SK-N-SH (cell line): Measurements from ENCODE around the gene TMEM167A. TPM values are rescaled to one million over a fixed set of nuclear protein-coding genes. Genes with fewer than 3 reads are reported as not detected.
A peak's percentile ranks its signal among the peaks of the same experiment; 100 is the strongest.

Experiments used
- CTCF ChIA-PET: fragments of 300-600, 350-600 bp; formaldehyde crosslinking; extraction: SDS; loops from one replicate; lab custom pipeline; 2021; lab: Yijun Ruan, JAX
- POLR2A ChIA-PET: fragments of 350-600 bp; sonication (Branson Sonifier 250); formaldehyde crosslinking; extraction: SDS; loops from one replicate; lab custom pipeline; 2020; ENCODE audit warnings: antibody characterized with exemption, inconsistent platforms; lab: Yijun Ruan, JAX
- DNase-seq: peaks from one replicate; pipeline ENCODE4 v3.0.0; 2012
- H2AFZ ChIP-seq: fragments of 200-600 bp; sonication (generic); 2 replicates; pipeline ENCODE4 v1.8.1; 2016; ENCODE audit warnings: antibody characterized with exemption, mild to moderate bottlenecking, low read depth
- H3F3A ChIP-seq: fragments of 200-600 bp; sonication (generic); replicated peaks from 2 replicates; pipeline ENCODE3; 2016; ENCODE audit warnings: antibody characterized with exemption, mild to moderate bottlenecking; ENCODE audit not compliant: insufficient read depth
- H3K27ac ChIP-seq, 2 experiments: fragments of 200-500 bp in 1 of 2; fragments of 200-600 bp in 1 of 2; sonication (Bioruptor generic) in 1 of 2; sonication (generic), shearing (Covaris generic) in 1 of 2; 2 replicates each; pipeline versions ENCODE4 v1.5.1 to v1.6.1; 2014 to 2016; ENCODE audit warnings: low read depth in 2 of 2, inconsistent platforms in 1 of 2, low read length in 1 of 2, mild to moderate bottlenecking in 1 of 2, mixed read lengths in 1 of 2
- H3K27me3 ChIP-seq: fragments of 200-600 bp; sonication (generic), shearing (Covaris generic); 2 replicates; pipeline ENCODE4 v1.6.1; 2016; ENCODE audit warnings: mixed run types; ENCODE audit not compliant: insufficient read depth
- H3K36me3 ChIP-seq, 2 experiments: fragments of 200-500 bp in 1 of 2; fragments of 200-600 bp in 1 of 2; sonication (Bioruptor generic) in 1 of 2; sonication (generic) in 1 of 2; replicated peaks in 1 of 2; 2 replicates each; pipeline versions ENCODE3 to v1.5.1; 2014 to 2016; ENCODE audit warnings: low read length in 1 of 2, mild to moderate bottlenecking in 1 of 2; ENCODE audit not compliant: insufficient read depth in 2 of 2, control insufficient read depth in 1 of 2
- H3K4me1 ChIP-seq, 2 experiments: fragments of 200-500 bp in 1 of 2; fragments of 200-600 bp in 1 of 2; sonication (Bioruptor generic) in 1 of 2; sonication (generic), shearing (Covaris generic) in 1 of 2; 2 replicates each; pipeline versions ENCODE4 v1.5.1 to v1.6.1; 2014 to 2016; ENCODE audit warnings: low read depth in 1 of 2, low read length in 1 of 2, mixed run types in 1 of 2; ENCODE audit not compliant: insufficient read depth in 2 of 2, control insufficient read depth in 1 of 2
- H3K4me2 ChIP-seq: fragments of 200-600 bp; sonication (generic), shearing (Covaris generic); 2 replicates; pipeline ENCODE4 v1.6.1; 2017; ENCODE audit warnings: mixed run types
- H3K4me3 ChIP-seq, 2 experiments: fragments of 200-500 bp in 1 of 2; fragments of 200-600 bp in 1 of 2; sonication (Bioruptor generic) in 1 of 2; sonication (generic), shearing (Covaris generic) in 1 of 2; 2 replicates each; pipeline versions ENCODE4 v1.5.1 to v1.8.1; 2014 to 2016; ENCODE audit warnings: low read depth in 2 of 2, inconsistent platforms in 1 of 2, low read length in 1 of 2, mild to moderate bottlenecking in 1 of 2, mixed read lengths in 1 of 2, moderate library complexity in 1 of 2
- H3K79me2 ChIP-seq: fragments of 200-600 bp; sonication (generic); 2 replicates; pipeline ENCODE4 v1.8.1; 2017; ENCODE audit warnings: mild to moderate bottlenecking; ENCODE audit not compliant: insufficient read depth
- H3K9ac ChIP-seq: fragments of 200-600 bp; sonication (generic); 2 replicates; pipeline ENCODE4 v1.6.1; 2017; ENCODE audit warnings: mixed run types
- H3K9me2 ChIP-seq: fragments of 200-600 bp; sonication (generic); 2 replicates; pipeline ENCODE4 v1.6.1; 2017; ENCODE audit warnings: mixed run types
- H3K9me3 ChIP-seq: fragments of 200-600 bp; sonication (generic); 2 replicates; pipeline ENCODE4 v1.6.1; 2017; ENCODE audit warnings: mixed run types, mild to moderate bottlenecking, moderate library complexity
- H4K20me1 ChIP-seq: fragments of 200-600 bp; sonication (generic); 2 replicates; pipeline ENCODE4 v1.6.1; 2017; ENCODE audit warnings: mild to moderate bottlenecking, mixed run types; ENCODE audit not compliant: insufficient read depth
- CHD2 ChIP-seq: fragments of 150-350 bp; IDR thresholded peaks from 2 replicates; pipeline ENCODE4 v1.6.1; 2018; ENCODE audit warnings: low read length; ENCODE audit not compliant: partially characterized antibody
- EP300 ChIP-seq, 2 experiments: IDR thresholded peaks; 2 replicates each; pipeline versions ENCODE4 v1.4.0 to v1.6.1; 2012; ENCODE audit warnings: borderline replicate concordance in 1 of 2, low read depth in 1 of 2, low read length in 1 of 2
- GATA2 ChIP-seq: sonication (generic); formaldehyde crosslinking; IDR thresholded peaks from 2 replicates; pipeline ENCODE4 v1.5.0; 2020; ENCODE audit warnings: mild to moderate bottlenecking, missing genetic modification reagents
- MAX ChIP-seq: IDR thresholded peaks from 2 replicates; pipeline ENCODE4 v1.4.0; 2012; ENCODE audit warnings: low read depth
- NFIC ChIP-seq: IDR thresholded peaks from 2 replicates; pipeline ENCODE4 v1.4.0; 2012; ENCODE audit warnings: borderline replicate concordance
- NRF1 ChIP-seq: IDR thresholded peaks from 2 replicates; pipeline ENCODE4 v1.6.1; 2012; ENCODE audit warnings: low read depth, mild to moderate bottlenecking, low read length
- POLR2AphosphoS5 ChIP-seq: IDR thresholded peaks from 2 replicates; pipeline ENCODE4 v1.6.1; 2012; ENCODE audit warnings: low read depth, low read length
- RCOR1 ChIP-seq: fragments of 150-350 bp; IDR thresholded peaks from 2 replicates; pipeline ENCODE4 v1.6.1; 2017; ENCODE audit warnings: antibody characterized with exemption, low read length
- RXRA ChIP-seq: IDR thresholded peaks from 2 replicates; pipeline ENCODE4 v1.4.0; 2012; ENCODE audit warnings: low read depth, mild to moderate bottlenecking, borderline replicate concordance
- SMC3 ChIP-seq: IDR thresholded peaks from 2 replicates; pipeline ENCODE4 v1.6.1; 2012; ENCODE audit warnings: low read depth, low read length, improper control_type of control experiment
- TEAD4 ChIP-seq: IDR thresholded peaks from 2 replicates; pipeline ENCODE4 v1.4.0; 2012; ENCODE audit warnings: mild to moderate bottlenecking, borderline replicate concordance; ENCODE audit not compliant: insufficient read depth
- WGBS: methylation state at CpG from one replicate; pipeline ENCODE4 v1.1.6; 2017; ENCODE audit warnings: low lambda C conversion rate; 5-methylcytosine and 5-hydroxymethylcytosine counted together
- polyA plus RNA-seq, 3 experiments: library from polyadenylated mRNA; depleted of rRNA; stranded (reverse); fragments of >200 nt; gene quantifications; 2 replicates each; pipeline ENCODE4 v1.2.3, GENCODE V29; 2012
- TF ChIP-seq, protein P1 (sequence below): IDR thresholded peaks from 2 replicates; pipeline ENCODE4; 2012
- TF ChIP-seq, protein P2 (sequence below): IDR thresholded peaks from 2 replicates; pipeline ENCODE4 v1.4.0; 2012; ENCODE audit warnings: low read depth, borderline replicate concordance
- TF ChIP-seq, protein P3 (sequence below): fragments of 150-350 bp; IDR thresholded peaks from 2 replicates; pipeline ENCODE4 v1.6.1; 2016; ENCODE audit warnings: mild to moderate bottlenecking, low read depth, low read length

TMEM167A gene
- polyA plus RNA-seq, 1 of the 3 experiments (the other 2 are of a cell fraction), result 23.7 TPM

- WGBS, result 18% methylated on average over 1 of the region's 1 CpG
- POLR2A ChIA-PET, result no interaction called here
- Histone ChIP-seq H3F3A (no peaks in the 10 kb centered on the region), H3K4me1 (peaks cover 0 to 5% of the 10 kb centered on the region in 2 experiments; a peak in 1 of 4 replicates), H3K4me3 (no peak overlapping the region), H3K9ac (no peak overlapping the region), H2AFZ (no peak overlapping the region), H4K20me1 (no peaks in the 10 kb centered on the region), H3K27me3 (no peaks in the 10 kb centered on the region), H3K4me2 (no peak overlapping the region), H3K9me2 (no peaks in the 10 kb centered on the region), H3K79me2 (no peaks in the 10 kb centered on the region), H3K9me3 (no peaks in the 10 kb centered on the region), H3K27ac (peak overlapping the region in 1 of 2 experiments; percentile 83; a peak in 2 of 4 replicates), H3K36me3 (no peaks in the 10 kb centered on the region)
- CTCF ChIA-PET, result no interaction called here
- peak; percentile 61 for DNase-seq
- TF ChIP-seq, protein P1, sequence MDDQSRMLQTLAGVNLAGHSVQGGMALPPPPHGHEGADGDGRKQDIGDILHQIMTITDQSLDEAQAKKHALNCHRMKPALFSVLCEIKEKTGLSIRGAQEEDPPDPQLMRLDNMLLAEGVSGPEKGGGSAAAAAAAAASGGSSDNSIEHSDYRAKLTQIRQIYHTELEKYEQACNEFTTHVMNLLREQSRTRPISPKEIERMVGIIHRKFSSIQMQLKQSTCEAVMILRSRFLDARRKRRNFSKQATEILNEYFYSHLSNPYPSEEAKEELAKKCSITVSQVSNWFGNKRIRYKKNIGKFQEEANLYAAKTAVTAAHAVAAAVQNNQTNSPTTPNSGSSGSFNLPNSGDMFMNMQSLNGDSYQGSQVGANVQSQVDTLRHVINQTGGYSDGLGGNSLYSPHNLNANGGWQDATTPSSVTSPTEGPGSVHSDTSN, result no peak
- TF ChIP-seq EP300 (IDR thresholded peaks at IDR 0.05; ENCODE audit: borderline replicate concordance in 1 of 2, low read depth in 1 of 2, low read length in 1 of 2) (peak in 1 of 2 experiments; percentile 43; a peak in 1 of 4 replicates), RCOR1 (peak; percentile 46; the same call in 1 of the 2 replicates), CHD2 (peak; percentile 17), SMC3 (no peak), GATA2 (CRISPR knock-in tag) (peak; percentile 23; the same call in 1 of the 2 replicates)
Observed at GRCh38 chr5:83009408-83009807, 67.8 kb downstream of the TMEM167A start.

GRCh38 chr5:83007755-83008154 lies 69.4 kb downstream of the TMEM167A start:
- Histone ChIP-seq H3F3A (no peaks in the 10 kb centered on the region), H3K4me3 (no peak overlapping the region), H3K36me3 (no peaks in the 10 kb centered on the region), H4K20me1 (no peaks in the 10 kb centered on the region), H3K27me3 (no peaks in the 10 kb centered on the region), H3K9me3 (no peaks in the 10 kb centered on the region), H3K4me2 (no peak overlapping the region), H3K4me1 (peaks cover 0 to 5% of the 10 kb centered on the region in 2 experiments; a peak in 1 of 4 replicates), H3K79me2 (no peaks in the 10 kb centered on the region), H3K27ac (no peak overlapping the region), H2AFZ (no peak overlapping the region), H3K9ac (no peak overlapping the region), H3K9me2 (no peaks in the 10 kb centered on the region)
- DNase-seq, result no peak
- ChIA-PET CTCF (interaction anchor here (0.9 kb wide), 1 partner anchor 556 kb away, joined by 3 read pairs; no protein-coding TSS in a partner anchor), POLR2A (no interaction called here)
- 91% methylated on average over 1 of the region's 1 CpG for WGBS
- TF ChIP-seq, protein P2, sequence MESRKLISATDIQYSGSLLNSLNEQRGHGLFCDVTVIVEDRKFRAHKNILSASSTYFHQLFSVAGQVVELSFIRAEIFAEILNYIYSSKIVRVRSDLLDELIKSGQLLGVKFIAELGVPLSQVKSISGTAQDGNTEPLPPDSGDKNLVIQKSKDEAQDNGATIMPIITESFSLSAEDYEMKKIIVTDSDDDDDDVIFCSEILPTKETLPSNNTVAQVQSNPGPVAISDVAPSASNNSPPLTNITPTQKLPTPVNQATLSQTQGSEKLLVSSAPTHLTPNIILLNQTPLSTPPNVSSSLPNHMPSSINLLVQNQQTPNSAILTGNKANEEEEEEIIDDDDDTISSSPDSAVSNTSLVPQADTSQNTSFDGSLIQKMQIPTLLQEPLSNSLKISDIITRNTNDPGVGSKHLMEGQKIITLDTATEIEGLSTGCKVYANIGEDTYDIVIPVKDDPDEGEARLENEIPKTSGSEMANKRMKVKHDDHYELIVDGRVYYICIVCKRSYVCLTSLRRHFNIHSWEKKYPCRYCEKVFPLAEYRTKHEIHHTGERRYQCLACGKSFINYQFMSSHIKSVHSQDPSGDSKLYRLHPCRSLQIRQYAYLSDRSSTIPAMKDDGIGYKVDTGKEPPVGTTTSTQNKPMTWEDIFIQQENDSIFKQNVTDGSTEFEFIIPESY, result no peak
- no peak for TF ChIP-seq TEAD4
- no peak for TF ChIP-seq RXRA
- TF ChIP-seq MAX, result no peak
- TF ChIP-seq, protein P3, sequence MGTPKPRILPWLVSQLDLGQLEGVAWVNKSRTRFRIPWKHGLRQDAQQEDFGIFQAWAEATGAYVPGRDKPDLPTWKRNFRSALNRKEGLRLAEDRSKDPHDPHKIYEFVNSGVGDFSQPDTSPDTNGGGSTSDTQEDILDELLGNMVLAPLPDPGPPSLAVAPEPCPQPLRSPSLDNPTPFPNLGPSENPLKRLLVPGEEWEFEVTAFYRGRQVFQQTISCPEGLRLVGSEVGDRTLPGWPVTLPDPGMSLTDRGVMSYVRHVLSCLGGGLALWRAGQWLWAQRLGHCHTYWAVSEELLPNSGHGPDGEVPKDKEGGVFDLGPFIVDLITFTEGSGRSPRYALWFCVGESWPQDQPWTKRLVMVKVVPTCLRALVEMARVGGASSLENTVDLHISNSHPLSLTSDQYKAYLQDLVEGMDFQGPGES, result no peak
- no peak for TF ChIP-seq POLR2AphosphoS5
- TF ChIP-seq NRF1, result no peak
- TF ChIP-seq NFIC, result no peak
- TF ChIP-seq RCOR1, result no peak
